Left ventricle myocardium inferior (tissue), 1 donor: ENCODE measurements around the gene CHRM4. TPM values are rescaled to one million over a fixed set of nuclear protein-coding genes. Genes with fewer than 3 reads are reported as not detected.

ENCODE experiments used
- DNase-seq: peaks from one replicate; pipeline ENCODE4 v3.0.0-alpha.2; 2020
- H3K27ac ChIP-seq: fragments of 200-600 bp; replicated peaks from 2 replicates; pipeline ENCODE4 v1.8.0; 2021
- H3K27me3 ChIP-seq: fragments of 200-600 bp; 2 replicates; pipeline ENCODE4 v1.8.0; 2021; ENCODE audit warnings: low read depth
- H3K36me3 ChIP-seq: fragments of 200-600 bp; 2 replicates; pipeline ENCODE4 v1.8.0; 2021
- H3K4me1 ChIP-seq: fragments of 200-600 bp; 2 replicates; pipeline ENCODE4 v1.8.0; 2021
- H3K4me3 ChIP-seq: fragments of 200-600 bp; 2 replicates; pipeline ENCODE4 v1.8.0; 2021; ENCODE audit warnings: mild to moderate bottlenecking, moderate library complexity
- H3K9me3 ChIP-seq: fragments of 200-600 bp; replicated peaks from 2 replicates; pipeline ENCODE4 v1.8.0; 2021
- CTCF ChIP-seq: fragments of 200-600 bp; IDR thresholded peaks from 2 replicates; pipeline ENCODE4 v1.8.0; 2021; ENCODE audit warnings: antibody characterized with exemption, mild to moderate bottlenecking, borderline replicate concordance
- intact Hi-C: fragments of 100-400 bp; cut with micrococcal nuclease; formaldehyde crosslinking; loops from one replicate; pipeline ENCODE4 v1.11.0; 2022
- total RNA-seq: library from RNA; stranded (reverse); fragmentation: NEBNext Ultra II Directional; extraction: Animal tissue kit (Norgen Biotek cat#: 25700); gene quantifications from one replicate; pipeline ENCODE4 v1.2.1, GENCODE V29; 2021
- donor health status: DM: no; HTN: yes; CAD: no; lungs with severe emphysema.

Gene CHRM4
- total RNA-seq, 1 donor from 2014 or later: not detected

- no peak for DNase-seq
- H3K27ac ChIP-seq: no peak overlapping the region
- no peak overlapping the region for H3K4me3 ChIP-seq
- no peak for TF ChIP-seq CTCF
- peaks cover 54% of the 10 kb centered on the region for H3K36me3 ChIP-seq
- no peaks in the 10 kb centered on the region for H3K9me3 ChIP-seq
- H3K4me1 ChIP-seq: peaks cover 6% of the 10 kb centered on the region
- H3K27me3 ChIP-seq: no peaks in the 10 kb centered on the region
- intact Hi-C loops: no loop called here
Observed at GRCh38 chr11:46421257-46421880, 29.8 kb upstream of the CHRM4 start.

GRCh38 chr11:46420513-46420912, 28.9 kb upstream of the CHRM4 start:
- peaks cover 55% of the 10 kb centered on the region for H3K36me3 ChIP-seq

GRCh38 chr11:46418751-46419150, 27.2 kb upstream of the CHRM4 start:
- Histone ChIP-seq H3K4me3 (no peak overlapping the region), H3K9me3 (no peaks in the 10 kb centered on the region), H3K27ac (no peak overlapping the region), H3K4me1 (peaks cover 6% of the 10 kb centered on the region), H3K27me3 (no peaks in the 10 kb centered on the region), H3K36me3 (peaks cover 66% of the 10 kb centered on the region)
- no peak for TF ChIP-seq CTCF
- no peak for DNase-seq
- intact Hi-C loops: no loop called here

More at GRCh38 chr11:46420513-46420912, 28.9 kb upstream of the CHRM4 start:
- H3K27ac ChIP-seq: no peak overlapping the region
- H3K9me3 ChIP-seq: no peaks in the 10 kb centered on the region
- DNase-seq: no peak
- H3K4me1 ChIP-seq: peaks cover 6% of the 10 kb centered on the region
- no peak overlapping the region for H3K4me3 ChIP-seq
- no peaks in the 10 kb centered on the region for H3K27me3 ChIP-seq
- TF ChIP-seq CTCF: no peak
- intact Hi-C loops: no loop called here

GRCh38 chr11:46417711-46418110, 26.1 kb upstream of the CHRM4 start:
- Histone ChIP-seq H3K4me1 (peaks cover 6% of the 10 kb centered on the region), H3K27me3 (no peaks in the 10 kb centered on the region)

GRCh38 chr11:46414879-46415278, 23.3 kb upstream of the CHRM4 start:
- H3K27ac ChIP-seq: no peak overlapping the region
- no peaks in the 10 kb centered on the region for H3K27me3 ChIP-seq
- H3K36me3 ChIP-seq: peaks cover 67% of the 10 kb centered on the region
- H3K4me1 ChIP-seq: peaks cover 3% of the 10 kb centered on the region
- H3K4me3 ChIP-seq: no peak overlapping the region
- TF ChIP-seq CTCF: no peak
- intact Hi-C loops: no loop called here
- no peak for DNase-seq
- no peaks in the 10 kb centered on the region for H3K9me3 ChIP-seq

More at GRCh38 chr11:46417711-46418110, 26.1 kb upstream of the CHRM4 start:
- no peak for DNase-seq
- no peak for TF ChIP-seq CTCF
- Histone ChIP-seq H3K9me3 (no peaks in the 10 kb centered on the region), H3K4me3 (no peak overlapping the region), H3K27ac (no peak overlapping the region), H3K36me3 (peaks cover 68% of the 10 kb centered on the region)
- intact Hi-C loops: no loop called here

- no peaks in the 10 kb centered on the region for H3K9me3 ChIP-seq
- no peak overlapping the region for H3K27ac ChIP-seq
- no peak for TF ChIP-seq CTCF
- intact Hi-C loops: no loop called here
- peaks cover 3% of the 10 kb centered on the region for H3K4me1 ChIP-seq
- peaks cover 72% of the 10 kb centered on the region for H3K36me3 ChIP-seq
- H3K27me3 ChIP-seq: no peaks in the 10 kb centered on the region
- H3K4me3 ChIP-seq: no peak overlapping the region
- DNase-seq: no peak
Observed at GRCh38 chr11:46414466-46414796, 22.9 kb upstream of the CHRM4 start.
